Measurements from ENCODE around the gene MLF2.
"Not testable (repeated sequence)": the region's sequence is repeated elsewhere in the genome, so short reads cannot be mapped to it uniquely, and the experiment has no call there.

- not testable (repeated sequence) for TF ChIP-seq CTCF, EZH2phosphoT487 (IDR thresholded peaks at IDR 0.05)
These were observed 36.7 kb downstream of the MLF2 start for GRCh38 chr12:6716031-6716873.

Measured in neural progenitor cell (in vitro differentiated cells).